ENCODE data around the gene CTDP1.

The CTDP1 gene

DNA sequence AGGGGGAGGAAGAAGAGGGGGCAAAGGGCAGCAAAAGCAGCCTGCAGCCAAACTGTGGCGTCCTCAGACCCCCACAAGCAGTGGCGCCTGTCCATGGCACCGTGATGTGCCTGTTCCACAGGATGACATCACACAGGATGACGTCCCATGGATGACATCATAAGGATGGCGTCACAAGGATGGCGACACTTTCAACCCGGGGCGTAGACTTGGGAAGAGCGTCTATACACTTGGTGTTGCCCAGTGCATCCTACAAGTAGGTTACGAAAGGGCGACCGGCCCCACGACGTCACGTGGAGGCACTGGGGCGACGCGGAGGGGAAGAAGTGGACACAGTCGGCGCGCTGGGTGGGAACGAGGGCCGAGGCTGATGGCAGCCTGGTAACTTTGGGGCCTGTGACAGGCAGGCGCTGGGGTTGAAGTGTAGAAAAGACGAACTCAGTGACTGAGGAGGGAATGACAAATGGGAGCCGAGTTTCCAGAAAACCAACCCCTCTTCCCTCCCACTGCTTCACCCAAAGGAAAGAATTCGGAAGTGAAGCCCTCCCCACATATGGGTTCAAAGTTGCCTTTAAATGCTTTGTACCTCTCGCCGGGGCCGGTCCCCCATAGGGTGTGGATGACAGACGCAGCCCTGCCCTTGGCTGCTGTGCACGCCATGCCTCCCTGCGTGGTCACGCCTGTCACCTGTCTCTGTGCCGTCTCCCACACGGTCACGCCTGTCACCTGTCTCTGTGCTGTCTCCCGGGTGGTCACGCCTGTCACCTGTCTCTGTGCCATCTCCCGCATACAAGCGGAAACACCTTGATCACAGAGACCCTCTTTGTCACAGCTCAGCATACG is 104.7 kb downstream of the CTDP1 start:
- no peak for DNase-seq (ENCODE audit: low read depth)

DNA sequence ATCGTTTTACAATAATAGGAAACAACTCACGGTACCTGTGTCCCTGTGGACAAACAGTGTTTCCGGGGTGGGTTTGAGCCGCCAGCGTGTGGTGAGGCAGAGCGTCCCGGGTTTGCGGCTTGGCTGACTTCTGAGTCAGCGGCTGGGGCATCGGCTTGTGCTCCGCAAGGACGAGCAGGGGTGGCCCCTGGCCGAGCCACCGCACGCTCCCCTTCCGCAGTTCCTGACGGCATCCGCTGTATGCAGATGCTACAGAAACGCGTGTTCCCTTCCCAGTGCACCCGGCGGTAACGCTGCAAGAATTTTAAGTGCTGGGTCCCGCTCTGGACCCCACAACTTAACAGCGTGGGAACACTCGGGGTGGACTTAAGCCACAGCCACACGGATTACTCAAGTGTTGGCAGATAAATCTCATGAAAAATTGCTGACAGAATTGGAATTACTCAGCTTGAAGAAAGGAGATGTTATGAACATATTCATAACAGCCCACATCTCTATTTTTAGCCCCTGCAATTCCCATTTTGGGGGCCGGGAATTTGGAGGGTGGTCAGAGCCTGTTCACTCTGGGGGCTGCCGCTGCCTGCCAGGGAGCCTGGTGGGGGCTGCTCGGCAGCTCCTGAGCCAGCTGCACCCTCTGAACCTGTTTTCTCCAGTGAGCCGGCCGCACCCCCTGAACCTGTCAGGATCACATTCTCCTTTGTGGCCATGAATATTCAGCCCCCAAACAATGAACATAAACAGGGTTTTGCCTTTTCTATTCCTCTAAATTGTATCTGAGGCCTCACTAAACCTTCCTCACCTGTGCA is 105.6 kb downstream of the CTDP1 start:
- no peak for DNase-seq (ENCODE audit: low read depth)

DNA sequence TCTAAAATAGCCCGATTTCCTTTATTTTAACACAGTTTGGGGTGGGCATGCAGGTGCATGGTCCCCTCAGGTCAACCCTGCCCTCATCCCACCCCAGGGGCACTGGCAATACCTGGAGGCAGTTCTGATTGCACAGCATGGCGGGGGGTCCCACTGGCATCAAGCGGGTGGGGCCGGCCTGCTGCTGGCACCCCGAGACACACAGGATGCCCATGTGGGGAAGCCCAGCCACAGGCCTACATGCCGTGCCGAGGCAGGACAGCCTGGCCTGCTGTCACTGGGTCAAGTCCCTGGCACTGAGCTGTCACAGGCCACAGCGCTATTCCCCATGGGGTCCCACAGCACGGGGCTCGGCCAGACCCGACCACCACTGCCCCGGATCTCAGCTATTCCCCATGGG is 106.2 kb downstream of the CTDP1 start:
- DNase-seq (ENCODE audit: low read depth) = no peak

DNA sequence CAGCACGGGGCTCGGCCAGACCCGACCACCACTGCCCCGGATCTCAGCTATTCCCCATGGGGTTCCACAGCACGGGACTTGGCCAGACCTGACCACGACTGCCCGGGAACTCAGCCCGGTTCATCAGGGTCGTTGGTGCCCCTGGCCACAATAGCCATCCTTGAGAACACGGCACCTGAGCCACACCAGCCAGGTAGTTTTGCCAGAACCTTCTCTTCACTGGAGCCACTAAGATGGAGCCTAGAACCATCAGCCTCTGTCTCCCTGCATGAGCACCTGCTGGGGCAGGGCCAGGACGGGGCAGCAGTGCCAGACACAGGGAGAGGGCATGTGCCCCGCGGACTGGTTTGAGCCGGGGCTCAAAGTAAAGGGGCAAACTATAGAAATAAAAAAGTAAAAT is 106.7 kb downstream of the CTDP1 start:
- no peak for DNase-seq (ENCODE audit: low read depth)

DNA sequence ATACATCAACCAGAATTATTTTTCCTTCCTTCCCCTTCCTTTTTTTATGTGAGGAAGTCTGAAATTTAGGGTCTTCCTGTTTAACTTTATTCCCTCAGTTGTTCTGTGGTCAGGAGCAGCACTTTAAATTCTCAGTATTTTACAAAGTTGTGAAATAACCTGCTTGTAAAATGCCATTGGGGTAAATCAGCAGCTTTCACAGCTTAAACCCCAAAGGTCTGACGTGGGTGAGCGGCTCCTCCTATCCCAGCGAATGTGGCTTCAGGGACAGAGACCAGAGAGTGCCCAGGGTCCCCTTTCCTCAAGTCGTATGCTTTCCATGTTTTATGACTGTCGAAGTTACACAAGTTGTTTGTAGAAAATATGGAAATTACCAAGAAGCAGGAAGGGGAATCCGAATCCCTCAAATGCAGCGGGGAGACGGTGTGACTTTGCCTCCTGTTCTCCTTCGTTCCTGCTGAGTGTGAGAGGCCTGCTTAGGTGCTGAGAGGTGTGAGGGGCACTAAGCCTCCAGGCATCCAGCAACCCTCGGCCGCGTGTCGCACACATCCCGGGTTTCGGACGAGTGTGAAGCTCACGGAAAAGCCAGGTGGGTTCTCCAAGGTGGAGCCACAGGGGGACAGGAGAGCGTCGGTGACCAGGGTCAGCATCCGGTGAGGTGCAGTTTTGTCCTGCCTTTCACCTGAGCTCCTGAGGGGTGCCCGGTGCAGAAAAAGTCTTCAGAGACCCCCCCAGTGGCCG is 107.4 kb downstream of the CTDP1 start:
- DNase-seq (ENCODE audit: low read depth) = peak; percentile 74

DNA sequence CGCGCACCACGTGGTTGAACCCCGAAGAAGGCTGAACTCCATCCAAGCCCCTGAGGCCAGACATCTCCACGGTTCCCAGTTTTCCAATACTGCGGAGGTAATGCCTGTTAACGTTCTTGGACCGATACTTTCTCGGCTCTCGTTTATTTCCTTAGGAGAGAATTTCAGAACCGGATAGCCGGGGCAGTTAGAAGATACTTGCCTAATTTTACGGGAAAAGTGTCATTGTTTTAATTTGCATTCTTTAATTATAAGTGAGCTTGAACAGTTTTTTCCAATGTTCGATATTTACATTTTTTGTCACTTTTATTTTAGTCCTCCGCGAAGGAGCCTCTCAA is 107.9 kb downstream of the CTDP1 start:
- DNase-seq (ENCODE audit: low read depth) = no peak

DNA sequence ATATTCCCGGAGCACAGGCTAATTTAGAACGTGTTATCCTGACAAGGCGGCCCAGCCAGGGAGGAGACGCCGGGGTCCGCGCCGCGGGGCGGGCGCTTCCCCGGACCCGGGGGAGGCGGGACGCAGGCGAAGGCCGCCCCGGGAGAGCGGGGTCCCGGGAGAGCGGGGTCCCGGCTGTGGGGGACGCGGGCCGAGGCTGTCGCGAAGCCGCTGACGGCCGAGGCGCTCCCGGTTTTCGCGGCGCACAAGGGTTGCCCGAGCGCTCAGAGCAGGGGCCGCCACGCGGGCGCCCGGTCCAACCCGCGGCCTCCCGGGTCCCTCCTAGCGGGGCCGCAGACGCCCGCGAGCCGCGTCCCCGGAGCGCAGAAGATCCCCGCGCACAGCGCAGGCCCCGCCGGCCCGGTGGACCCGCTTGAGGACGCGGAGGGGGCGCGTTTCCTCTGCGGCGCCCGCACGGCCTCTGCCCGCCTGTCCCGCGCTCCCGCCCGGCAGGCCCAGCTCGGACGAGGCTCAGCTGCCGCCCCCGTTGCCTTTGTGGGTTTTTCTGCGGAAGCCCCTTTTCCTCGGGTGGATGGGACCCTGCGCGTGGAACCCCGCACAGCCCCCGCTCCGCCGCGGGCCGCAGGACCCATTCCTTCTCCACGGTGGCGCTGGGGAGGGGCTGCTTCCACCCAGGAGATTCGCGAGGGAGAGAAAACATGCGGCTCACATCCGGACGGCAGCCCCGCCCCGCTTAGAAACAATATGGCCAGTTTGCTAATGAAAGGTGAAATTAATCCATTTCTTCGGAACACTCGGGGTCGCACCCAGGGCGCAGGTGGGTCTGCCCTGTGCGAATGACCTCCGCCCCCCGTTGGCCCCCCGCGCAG is 108.5 kb downstream of the CTDP1 start:
- no peak for DNase-seq (ENCODE audit: low read depth)

DNA sequence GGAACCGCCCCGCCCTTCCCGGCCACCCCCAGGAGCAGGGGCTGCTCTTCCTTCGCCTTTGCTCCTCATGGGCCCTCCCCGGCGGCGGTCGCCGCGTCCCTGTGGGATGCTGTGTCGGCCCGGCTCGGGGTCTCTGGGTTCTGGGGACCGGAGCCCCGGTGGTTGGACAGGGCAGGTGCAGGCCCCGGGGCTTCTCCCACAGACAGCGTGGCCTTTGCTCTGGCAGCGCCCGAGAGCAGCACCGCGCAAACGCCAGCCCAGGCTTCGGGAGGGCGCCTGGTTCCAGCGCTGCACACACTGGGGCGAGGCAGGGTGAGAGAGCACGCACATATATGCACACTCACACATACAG is 109.1 kb downstream of the CTDP1 start:
- DNase-seq (ENCODE audit: low read depth) = no peak

DNA sequence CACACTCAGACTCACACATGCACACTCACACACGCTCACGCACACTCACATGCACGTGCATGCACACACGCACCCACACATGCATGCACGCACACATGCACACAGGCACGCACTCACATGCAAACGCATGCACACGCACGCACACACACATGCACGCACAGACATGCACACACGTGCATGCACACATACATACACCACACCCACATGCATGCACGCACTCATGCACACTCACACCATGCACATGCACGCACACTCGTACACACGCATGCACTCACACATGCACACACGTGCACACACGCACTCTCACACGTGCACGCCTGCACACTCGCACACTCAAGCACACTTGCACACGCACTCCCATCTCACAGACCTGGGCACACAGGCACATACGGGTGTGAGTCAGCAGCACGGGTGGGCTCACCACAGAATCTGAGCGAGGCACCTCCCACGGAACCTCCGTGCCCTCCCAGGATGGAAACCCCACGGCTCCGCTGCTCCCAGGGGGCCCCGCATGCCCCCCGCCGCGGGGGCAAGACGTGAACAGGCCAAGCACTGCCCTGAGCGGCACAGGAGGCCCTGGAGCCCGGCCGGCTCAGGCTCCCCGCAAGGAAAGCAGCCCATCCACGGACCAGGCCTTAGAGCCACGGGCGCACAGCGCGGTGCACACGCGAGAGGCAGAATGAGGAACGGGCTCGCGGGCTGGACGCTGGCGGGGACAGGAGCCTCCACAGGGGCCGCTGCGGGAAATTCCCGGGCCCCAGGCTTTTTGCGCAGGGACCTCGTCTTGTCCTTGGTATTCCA is 109.7 kb downstream of the CTDP1 start:
- no peak for DNase-seq (ENCODE audit: low read depth)

DNA sequence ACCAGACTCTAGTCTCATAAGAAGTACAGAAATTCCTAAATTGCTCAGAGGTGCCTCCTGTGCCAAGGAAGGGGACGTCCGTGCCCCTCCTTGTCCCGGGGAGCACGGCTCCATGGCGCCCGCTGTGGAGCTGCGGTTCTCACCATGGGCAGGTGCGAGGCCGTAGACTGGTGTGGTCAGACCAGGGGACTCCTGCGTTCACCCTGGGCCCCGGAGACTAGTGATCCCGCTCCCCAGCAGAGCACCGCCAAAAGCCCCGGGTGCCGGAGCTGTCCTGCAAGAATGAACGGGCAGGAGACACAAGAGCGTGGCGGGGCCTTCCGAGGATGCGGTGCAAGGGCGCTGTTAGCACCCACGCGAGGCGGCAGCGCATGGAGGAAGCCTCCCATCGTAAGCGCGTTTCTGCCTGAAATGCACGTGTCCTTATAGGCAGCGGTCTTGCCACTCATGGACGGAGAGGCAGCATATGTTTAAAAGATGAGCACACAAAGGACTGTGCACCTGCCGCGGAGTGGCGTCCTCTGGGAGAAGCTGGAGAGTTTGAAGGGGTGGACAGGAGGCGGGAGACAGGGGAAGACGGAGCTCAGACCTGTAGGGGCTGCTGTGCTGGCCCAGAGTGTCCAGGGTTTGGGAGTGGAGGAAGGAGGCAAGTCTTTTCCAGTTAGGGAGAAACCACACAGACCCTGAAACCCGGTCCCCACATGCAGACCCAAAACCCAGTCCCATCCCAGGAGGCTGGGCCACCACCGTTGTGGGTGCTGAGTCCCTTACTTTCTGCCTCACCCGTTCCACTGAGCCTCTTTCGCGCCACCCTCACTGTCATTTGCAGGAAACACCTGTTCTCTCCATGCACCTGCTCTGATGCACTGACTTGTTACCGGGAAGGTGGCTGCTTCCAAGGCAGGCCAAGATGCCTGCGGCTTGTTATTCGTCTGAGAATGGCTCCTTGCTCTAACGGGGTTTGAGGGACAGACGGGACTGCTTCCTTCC is 110.6 kb downstream of the CTDP1 start:
- DNase-seq (ENCODE audit: low read depth) = no peak

DNA sequence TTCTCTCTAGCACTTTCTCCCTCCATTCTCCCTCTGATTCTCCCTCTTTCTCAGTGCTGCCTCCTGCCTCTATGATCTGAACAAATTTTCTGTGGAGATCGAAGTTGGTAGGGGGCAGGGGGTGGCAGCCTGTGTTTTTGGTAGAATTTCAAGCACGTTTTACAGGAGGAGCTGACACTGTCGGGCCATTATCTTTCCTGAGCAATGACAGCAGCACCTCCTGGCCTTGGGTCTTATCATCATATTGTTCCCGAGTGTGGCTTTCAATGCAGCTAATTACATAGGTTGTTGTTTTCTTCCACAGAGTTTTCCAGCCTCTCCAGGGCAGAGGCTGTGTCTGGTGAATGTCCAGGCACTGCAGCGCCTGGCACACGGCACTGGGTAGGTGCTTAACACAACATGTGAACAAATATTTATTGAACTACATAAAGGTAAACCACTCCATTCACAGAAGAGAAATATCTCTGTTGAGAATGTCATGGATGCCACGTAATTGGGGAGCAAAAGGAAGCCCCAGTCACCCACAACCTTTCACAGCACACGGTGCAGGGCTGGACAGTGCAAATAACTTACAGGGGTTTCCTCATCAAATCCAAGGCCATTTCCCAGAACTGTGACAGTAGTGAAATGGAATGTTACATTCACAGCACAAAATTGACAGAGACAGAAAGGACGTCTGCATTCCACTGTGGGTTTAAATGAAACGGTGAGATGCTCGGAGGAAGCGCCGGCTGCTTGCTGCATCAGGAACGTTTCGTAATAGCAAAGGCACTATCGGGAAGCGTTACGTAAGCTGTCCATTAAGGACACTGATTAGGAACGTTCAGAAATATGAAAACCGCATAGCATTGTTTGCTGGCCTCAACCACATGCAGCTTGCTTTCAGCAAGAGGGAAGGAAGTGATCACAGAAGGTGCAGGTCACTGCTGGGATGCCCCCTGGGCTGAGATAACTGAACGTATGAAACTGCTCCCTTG is 111.7 kb downstream of the CTDP1 start:
- DNase-seq (ENCODE audit: low read depth) = peak; percentile 99

DNA sequence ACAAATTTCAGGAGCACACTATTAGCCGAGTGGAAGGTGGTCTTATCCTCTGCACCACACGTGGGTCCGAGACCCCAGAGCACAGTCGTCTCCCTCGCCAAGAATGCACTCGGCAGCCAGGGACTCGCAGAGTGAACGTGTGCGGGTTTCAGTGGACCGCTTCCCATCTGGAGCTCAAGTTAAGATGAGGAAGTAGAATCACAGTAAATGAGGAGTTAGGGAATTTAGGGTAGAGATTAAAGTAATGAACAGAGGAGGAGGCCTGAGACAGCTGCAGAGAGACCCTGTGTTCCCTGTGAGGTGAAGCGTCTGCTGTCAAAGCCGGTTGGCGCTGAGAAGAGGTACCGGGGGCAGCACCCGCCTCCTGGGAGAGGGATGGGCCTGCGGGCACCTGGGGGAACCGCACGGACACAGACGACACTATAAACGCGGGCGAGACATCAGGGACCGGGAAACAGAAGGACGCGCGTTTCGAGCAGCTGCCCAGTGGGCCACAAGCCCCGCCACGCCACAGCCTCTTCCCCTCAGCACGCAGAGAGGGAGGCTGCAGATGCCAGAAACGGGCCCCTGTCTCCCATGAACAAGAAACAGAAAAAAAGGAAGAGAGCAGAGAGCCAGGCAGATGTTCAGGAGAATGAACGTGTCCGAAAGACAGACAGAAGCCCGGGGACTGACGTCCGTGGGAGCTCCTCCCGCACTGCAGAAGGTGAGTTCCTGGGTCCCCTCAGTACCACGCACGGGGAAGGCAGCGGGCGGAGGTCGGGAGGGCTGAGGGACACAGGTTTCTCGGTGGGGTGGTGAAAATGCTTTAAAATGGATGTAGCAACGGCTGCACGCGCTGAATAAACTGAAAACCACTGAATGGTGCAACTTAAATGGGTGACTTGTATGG is 112.7 kb downstream of the CTDP1 start:
- no peak for DNase-seq (ENCODE audit: low read depth)

DNA sequence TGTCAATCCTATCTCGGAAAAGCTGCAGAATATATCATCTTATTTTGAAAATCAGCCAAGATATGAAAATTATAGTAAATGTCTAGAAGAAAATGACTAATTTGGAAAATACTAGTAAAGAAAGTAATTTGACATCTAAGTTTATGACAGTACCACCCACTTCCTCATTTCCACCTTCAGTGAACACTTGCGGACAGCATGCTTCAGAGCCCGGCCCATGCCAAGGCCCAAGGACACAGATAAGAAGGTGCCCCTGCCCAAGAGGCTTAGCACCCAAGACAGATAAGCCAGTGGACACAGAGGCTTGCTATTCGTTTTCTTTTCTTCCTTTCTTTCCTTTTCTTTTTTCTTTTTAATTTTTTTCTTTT is 113.4 kb downstream of the CTDP1 start:
- DNase-seq (ENCODE audit: low read depth) = no peak

DNA sequence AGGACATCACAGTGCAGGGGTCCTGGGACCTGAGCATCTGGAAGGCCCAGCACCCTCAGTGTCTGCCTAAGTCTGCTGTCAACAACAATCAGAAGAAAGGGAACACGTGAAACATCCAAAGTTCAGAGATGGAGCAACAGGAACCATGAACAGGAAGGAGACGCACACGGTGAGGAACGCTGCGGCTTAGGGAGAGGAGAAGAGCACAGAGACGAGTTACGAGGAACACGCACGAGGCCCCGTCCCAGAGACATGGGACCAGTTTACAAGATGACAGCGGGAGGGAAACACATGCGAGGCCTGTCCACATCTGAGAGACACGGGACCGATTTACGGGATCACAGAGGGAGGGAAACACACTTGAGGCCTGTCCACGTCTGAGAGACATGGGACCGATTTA is 115.2 kb downstream of the CTDP1 start:
- no peak for DNase-seq (ENCODE audit: low read depth)

DNA sequence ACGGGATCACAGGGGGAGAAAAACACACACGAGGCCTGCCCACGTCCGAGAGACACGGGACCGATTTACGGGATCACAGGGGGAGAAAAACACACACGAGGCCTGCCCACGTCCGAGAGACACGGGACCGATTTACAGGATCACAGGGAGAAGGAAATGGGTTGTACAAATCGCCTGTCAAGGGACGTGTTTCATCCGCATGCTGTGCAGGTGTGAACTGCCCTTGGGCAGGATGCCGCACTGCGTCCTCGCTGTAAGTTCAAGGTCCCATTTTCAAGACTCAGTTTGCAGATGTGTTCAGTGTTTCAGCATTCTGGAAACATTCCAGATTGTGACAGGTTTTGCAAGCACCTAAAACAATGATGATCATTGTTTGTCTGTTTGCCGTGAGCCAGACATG is 115.8 kb downstream of the CTDP1 start:
- no peak for DNase-seq (ENCODE audit: low read depth)

DNA sequence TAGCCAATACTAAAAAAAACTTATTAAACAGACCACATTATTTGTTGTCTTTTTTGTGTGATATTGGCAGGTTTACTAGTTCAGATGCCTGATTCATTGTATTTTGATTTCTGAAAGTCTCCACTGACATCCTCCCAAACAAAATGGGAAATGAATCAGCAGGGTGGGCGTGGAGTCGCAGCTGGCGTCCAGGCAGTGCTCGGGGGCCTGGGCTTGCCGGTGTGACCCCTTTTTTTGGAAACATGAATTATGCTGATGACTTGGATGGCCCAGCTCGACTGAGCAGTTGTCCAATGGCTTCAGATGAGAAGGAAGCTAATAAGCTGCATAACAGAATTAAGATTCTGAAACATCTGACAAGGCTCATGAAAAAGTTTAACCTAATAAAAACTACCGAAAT is 116.4 kb downstream of the CTDP1 start:
- DNase-seq (ENCODE audit: low read depth) = no peak

DNA sequence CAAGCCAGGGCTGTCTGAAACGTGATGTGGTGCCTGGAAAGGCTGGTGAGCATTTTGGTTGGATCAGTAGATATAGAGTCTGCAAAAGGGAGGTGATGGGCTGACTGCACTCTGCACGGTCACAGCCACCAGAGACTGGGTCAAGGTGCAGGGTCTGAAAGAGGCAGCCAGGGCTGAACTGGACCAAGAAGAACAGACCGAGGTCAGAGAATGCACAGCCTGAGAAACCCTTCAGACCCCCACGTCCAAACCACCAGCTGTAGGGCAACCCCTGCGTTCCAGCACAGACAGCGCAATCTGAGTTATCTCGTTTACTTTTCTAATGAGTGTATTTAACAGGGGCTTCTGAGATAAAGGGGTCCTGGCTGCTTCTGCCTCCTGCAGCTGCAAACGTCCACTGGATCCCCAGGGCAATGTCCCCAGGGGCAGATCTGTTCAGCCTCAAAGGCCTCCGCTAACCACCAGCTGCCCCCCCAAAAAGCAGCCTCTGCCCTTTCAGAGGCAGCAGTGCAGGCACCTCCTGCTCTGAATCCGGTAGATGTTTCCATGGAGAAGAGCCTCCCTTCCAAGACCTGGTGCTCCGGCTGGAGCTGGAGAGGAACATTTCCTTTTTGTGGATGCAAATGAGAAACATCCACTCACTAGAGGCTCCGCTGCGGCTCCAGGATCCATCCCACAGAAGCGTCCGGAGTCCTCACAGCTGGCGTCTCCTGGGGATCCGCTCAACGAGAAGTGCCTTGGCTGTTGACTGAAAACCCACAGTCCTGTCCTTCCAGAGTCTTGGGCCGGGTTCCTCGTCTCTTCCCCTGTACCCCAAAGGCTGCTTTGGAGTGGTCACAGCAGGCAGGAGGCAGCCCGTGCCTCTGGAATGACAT is 117.2 kb downstream of the CTDP1 start:
- peak; percentile 27 for DNase-seq (ENCODE audit: low read depth)

All from EH (cell line).